Tibial artery (tissue), 4 donors: ENCODE data around the gene GLB1L2.

Experiments
- DNase-seq, 2 donors: peaks; one replicate each; pipeline ENCODE4 v3.0.0-alpha.2; 2019
- H3K27ac ChIP-seq, 2 donors: fragments of 200-600 bp; sonication (generic) in 1 of 2; 1 replicate in 1 of 2; 2 replicates in 1 of 2; pipeline ENCODE4 v1.5.1; 2018 to 2019; ENCODE audit warnings: mild to moderate bottlenecking in 1 of 2
- H3K27me3 ChIP-seq, 2 donors: fragments of 200-600 bp; sonication (generic) in 1 of 2; one replicate each; pipeline versions ENCODE4 v1.5.1 to v1.6.0; 2016 to 2019
- H3K36me3 ChIP-seq, 3 donors: fragments of 200-600 bp; sonication (generic) in 2 of 3; one replicate each; pipeline ENCODE4 v1.5.1; 2016 to 2019; ENCODE audit warnings: mild to moderate bottlenecking in 2 of 3
- H3K4me1 ChIP-seq, 4 donors: fragments of 200-600 bp; sonication (generic) in 2 of 4; 1 replicate in 3 of 4; 2 replicates in 1 of 4; pipeline ENCODE4 v1.5.1; 2016 to 2019
- H3K4me3 ChIP-seq, 2 donors: fragments of 200-600 bp; sonication (generic) in 1 of 2; 1 replicate in 1 of 2; 2 replicates in 1 of 2; pipeline ENCODE4 v1.5.1; 2018 to 2019; ENCODE audit warnings: mild to moderate bottlenecking in 2 of 2
- H3K9me3 ChIP-seq, 3 donors: fragments of 200-600 bp; sonication (generic) in 1 of 3; one replicate each; pipeline ENCODE4 v1.5.1; 2016 to 2019
- CTCF ChIP-seq, 2 experiments: fragments of 200-600 bp in 1 of 2; fragments of 450-650 bp in 1 of 2; IDR thresholded peaks; one replicate each; pipeline ENCODE4 v1.5.1; 2017 to 2019; ENCODE audit warnings: antibody characterized with exemption in 2 of 2, mild to moderate bottlenecking in 1 of 2, moderate library complexity in 1 of 2
- intact Hi-C: fragments of 100-400 bp; cut with DNase I; formaldehyde crosslinking; loops from one replicate; pipeline ENCODE4 v1.15.0; 2023; ENCODE audit warnings: low total_unique reads

The GLB1L2 gene

DNA sequence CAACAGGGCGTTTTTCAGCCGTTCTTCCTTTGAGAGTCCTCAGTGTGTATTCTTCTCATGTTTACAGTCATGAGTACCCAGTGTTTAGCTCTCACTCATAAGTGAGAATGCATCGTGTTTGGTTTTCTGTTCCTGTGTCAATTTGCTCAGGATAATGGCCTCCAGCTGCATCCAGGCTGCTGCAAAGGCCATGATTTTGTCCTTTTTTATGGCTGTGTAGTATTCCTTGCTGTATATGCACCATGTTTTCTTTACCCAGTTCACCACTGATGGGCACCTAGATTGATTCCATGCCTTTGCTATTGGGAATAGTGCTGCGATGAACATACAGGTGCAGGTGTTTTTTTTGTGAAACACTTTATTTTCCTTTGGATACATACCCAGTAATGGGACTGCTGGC is 56.8 kb downstream of the GLB1L2 start:
- no peaks in the 10 kb centered on the region for H3K36me3 ChIP-seq
- no peak overlapping the region for H3K4me3 ChIP-seq
- peaks cover 0 to 4% (median 2%) of the 10 kb centered on the region in 4 donors for H3K4me1 ChIP-seq
- H3K27ac ChIP-seq, result no peak overlapping the region
- H3K9me3 ChIP-seq, result no peaks in the 10 kb centered on the region
- no peak for TF ChIP-seq CTCF (IDR thresholded peaks at IDR 0.05)
- DNase-seq, result no peak
- peaks cover 0 to 37% of the 10 kb centered on the region in 2 donors for H3K27me3 ChIP-seq
- intact Hi-C loops, result no loop called here

GRCh38 chr11:134389464-134390180 is 57.8 kb downstream of the GLB1L2 start:
- peaks cover 0 to 33% of the 10 kb centered on the region in 2 donors for H3K27me3 ChIP-seq
- no peak overlapping the region for H3K4me3 ChIP-seq
- intact Hi-C loops, result no loop called here
- DNase-seq, result no peak
- no peak for TF ChIP-seq CTCF (IDR thresholded peaks at IDR 0.05)
- no peaks in the 10 kb centered on the region for H3K9me3 ChIP-seq
- H3K4me1 ChIP-seq, result peaks cover 0 to 4% (median 2%) of the 10 kb centered on the region in 4 donors
- no peak overlapping the region for H3K27ac ChIP-seq
- no peaks in the 10 kb centered on the region for H3K36me3 ChIP-seq

DNA sequence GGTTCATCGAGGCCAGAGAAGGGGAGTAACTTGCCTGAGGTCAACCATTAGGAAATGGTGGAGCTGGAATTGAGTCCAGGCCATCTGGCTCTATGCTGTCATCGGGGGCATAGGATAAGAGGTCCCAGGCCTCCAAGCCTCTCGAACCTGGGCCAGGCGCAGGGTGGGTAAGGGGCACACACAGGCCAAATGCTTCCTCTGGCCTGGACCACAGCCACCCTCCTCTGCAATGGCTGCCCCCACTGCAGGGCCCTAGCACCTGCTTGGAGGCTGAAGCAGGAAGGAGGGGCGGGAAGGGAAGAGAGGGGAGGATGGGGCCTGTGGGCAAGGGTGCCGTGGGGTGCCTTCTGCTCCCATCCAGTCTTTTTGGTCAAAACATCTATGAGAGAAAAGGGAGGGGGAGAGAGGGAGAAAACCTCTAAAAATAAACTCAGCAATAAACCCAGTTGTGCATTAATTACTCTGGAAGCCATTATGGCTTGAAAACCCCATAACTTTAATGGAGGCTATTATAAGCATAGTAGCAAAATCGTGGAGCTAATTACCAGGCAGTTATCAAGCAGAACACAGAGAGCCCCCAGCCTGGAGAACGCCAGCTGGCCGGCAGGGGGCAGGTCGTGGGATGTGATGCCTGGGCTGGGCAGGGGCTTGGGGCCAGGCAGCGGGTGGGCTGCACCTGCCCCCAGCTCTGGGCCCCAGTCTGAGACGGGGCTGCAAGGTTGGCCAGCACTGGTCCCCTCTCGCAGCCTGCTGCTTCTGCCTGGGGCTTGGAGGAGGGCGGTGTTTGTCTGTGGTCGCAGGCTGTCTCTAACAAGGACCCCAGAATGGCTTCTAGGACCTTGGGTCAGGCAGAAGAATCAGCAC is 59.1 kb downstream of the GLB1L2 start:
- intact Hi-C loops, result no loop called here
- DNase-seq, result no peak
- H3K4me1 ChIP-seq, result peaks cover 0 to 2% (median 0%) of the 10 kb centered on the region in 4 donors
- no peaks in the 10 kb centered on the region for H3K36me3 ChIP-seq
- H3K9me3 ChIP-seq, result no peaks in the 10 kb centered on the region
- TF ChIP-seq CTCF (IDR thresholded peaks at IDR 0.05), result no peak
- H3K27ac ChIP-seq, result no peak overlapping the region
- no peak overlapping the region for H3K4me3 ChIP-seq
- H3K27me3 ChIP-seq, result peaks cover 0 to 26% of the 10 kb centered on the region in 2 donors

- intact Hi-C loops, result no loop called here
- Histone ChIP-seq H3K27ac (no peak overlapping the region), H3K36me3 (no peaks in the 10 kb centered on the region), H3K4me3 (no peak overlapping the region), H3K9me3 (no peaks in the 10 kb centered on the region), H3K27me3 (peaks cover 0 to 26% of the 10 kb centered on the region in 2 donors), H3K4me1 (no peaks in the 10 kb centered on the region)
- no peak for TF ChIP-seq CTCF (IDR thresholded peaks at IDR 0.05)
- no peak for DNase-seq
Measured at GRCh38 chr11:134391656-134392055, 59.9 kb downstream of the GLB1L2 start.

GRCh38 chr11:134392953-134393615 is 61.3 kb downstream of the GLB1L2 start:
- intact Hi-C loops, result no loop called here
- Histone ChIP-seq H3K4me3 (no peak overlapping the region), H3K4me1 (no peaks in the 10 kb centered on the region), H3K27ac (no peak overlapping the region), H3K36me3 (no peaks in the 10 kb centered on the region), H3K27me3 (peaks cover 0 to 27% of the 10 kb centered on the region in 2 donors), H3K9me3 (no peaks in the 10 kb centered on the region)
- DNase-seq, result no peak
- no peak for TF ChIP-seq CTCF (IDR thresholded peaks at IDR 0.05)
